GM18526 (cell line): Measurements from ENCODE around the gene TMEM163.

ENCODE experiments used
- POLR2A ChIP-seq: IDR thresholded peaks from 3 replicates; pipeline ENCODE4 v1.6.1; 2011; ENCODE audit not compliant: insufficient read length; ENCODE audit errors: extremely low read depth

Gene TMEM163

GRCh38 chr2:134567666-134568065, 151.1 kb downstream of the TMEM163 start:
- TF ChIP-seq POLR2A, result no peak

- TF ChIP-seq POLR2A, result no peak
Observed at GRCh38 chr2:134564549-134564948, 154.3 kb downstream of the TMEM163 start.

GRCh38 chr2:134558208-134558830, 160.5 kb downstream of the TMEM163 start:
- TF ChIP-seq POLR2A, result no peak

GRCh38 chr2:134555411-134555810, 163.4 kb downstream of the TMEM163 start:
- no peak for TF ChIP-seq POLR2A

- TF ChIP-seq POLR2A, result no peak
Observed at GRCh38 chr2:134553657-134554056, 165.1 kb downstream of the TMEM163 start.

- no peak for TF ChIP-seq POLR2A
Observed at GRCh38 chr2:134550566-134551164, 168.1 kb downstream of the TMEM163 start.

- no peak for TF ChIP-seq POLR2A
Observed at GRCh38 chr2:134549104-134549503, 169.7 kb downstream of the TMEM163 start.

GRCh38 chr2:134540990-134541389, 177.8 kb downstream of the TMEM163 start:
- no peak for TF ChIP-seq POLR2A

- TF ChIP-seq POLR2A, result no peak
Observed at GRCh38 chr2:134539981-134540380, 178.8 kb downstream of the TMEM163 start.

- no peak for TF ChIP-seq POLR2A
Observed at GRCh38 chr2:134537702-134538101, 181.1 kb downstream of the TMEM163 start.

GRCh38 chr2:134537121-134537520, 181.7 kb downstream of the TMEM163 start:
- no peak for TF ChIP-seq POLR2A

- TF ChIP-seq POLR2A, result no peak
Observed at GRCh38 chr2:134536296-134536695, 182.5 kb downstream of the TMEM163 start.

GRCh38 chr2:134532537-134532936, 186.3 kb downstream of the TMEM163 start:
- no peak for TF ChIP-seq POLR2A

- TF ChIP-seq POLR2A, result no peak
Observed at GRCh38 chr2:134527381-134527780, 191.4 kb downstream of the TMEM163 start.

GRCh38 chr2:134522496-134523455, 196.0 kb downstream of the TMEM163 start:
- TF ChIP-seq POLR2A, result no peak

- TF ChIP-seq POLR2A, result no peak
Observed at GRCh38 chr2:134518101-134518500, 200.7 kb downstream of the TMEM163 start.
